Inferior parietal cortex (tissue), 1 donor: ENCODE data around the gene PPFIBP1.

Experiments
- DNase-seq: peaks from one replicate; pipeline ENCODE4 v3.0.0-alpha.2; 2016; ENCODE audit errors: extremely low spot score

PPFIBP1 gene

GRCh38 chr12:27665704-27666103 is 141.7 kb downstream of the PPFIBP1 start:
- no peak for DNase-seq

- no peak for DNase-seq
Observed at GRCh38 chr12:27666510-27666909, 142.5 kb downstream of the PPFIBP1 start.

DNA sequence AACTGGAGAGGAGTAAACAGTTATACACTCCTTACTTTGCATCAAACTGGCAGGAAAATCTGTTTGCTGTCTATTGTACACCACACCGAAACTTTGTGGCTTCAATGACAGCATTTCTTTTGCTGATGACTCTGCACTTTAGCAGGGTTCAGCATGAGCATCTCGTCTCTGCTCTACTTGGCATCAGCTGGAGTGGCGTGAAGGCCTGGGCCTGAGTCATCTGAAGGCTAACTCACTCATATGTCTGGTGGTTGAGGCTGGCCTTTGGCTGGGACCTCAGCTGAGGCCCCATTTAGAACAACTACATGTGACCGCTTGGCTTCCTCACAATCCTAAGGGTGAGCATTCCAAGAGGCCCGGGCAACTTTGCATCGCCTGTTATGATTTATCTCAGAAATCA is 143.5 kb downstream of the PPFIBP1 start:
- DNase-seq: no peak

- no peak for DNase-seq
Observed at GRCh38 chr12:27672051-27672450, 148.0 kb downstream of the PPFIBP1 start.

DNA sequence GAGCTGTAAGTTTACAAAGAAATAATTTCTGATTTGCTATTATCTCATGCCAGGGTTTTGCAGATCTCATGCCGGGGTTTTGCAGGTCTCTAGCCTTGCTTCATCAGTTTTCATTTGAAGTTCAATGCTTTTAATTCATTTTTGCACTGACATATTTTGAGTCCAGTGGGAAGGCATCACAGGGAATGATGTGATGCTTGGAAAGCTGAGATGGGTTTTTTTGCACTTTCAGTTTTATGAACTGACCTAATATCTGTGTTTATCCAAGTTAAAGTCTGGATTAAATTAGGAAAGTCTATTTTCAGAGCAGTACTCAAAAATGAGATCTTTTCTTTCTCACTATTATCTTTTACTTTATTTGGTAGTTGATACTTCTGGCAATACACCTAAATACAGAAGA is 148.6 kb downstream of the PPFIBP1 start:
- no peak for DNase-seq

GRCh38 chr12:27673101-27673718 is 149.2 kb downstream of the PPFIBP1 start:
- no peak for DNase-seq

DNA sequence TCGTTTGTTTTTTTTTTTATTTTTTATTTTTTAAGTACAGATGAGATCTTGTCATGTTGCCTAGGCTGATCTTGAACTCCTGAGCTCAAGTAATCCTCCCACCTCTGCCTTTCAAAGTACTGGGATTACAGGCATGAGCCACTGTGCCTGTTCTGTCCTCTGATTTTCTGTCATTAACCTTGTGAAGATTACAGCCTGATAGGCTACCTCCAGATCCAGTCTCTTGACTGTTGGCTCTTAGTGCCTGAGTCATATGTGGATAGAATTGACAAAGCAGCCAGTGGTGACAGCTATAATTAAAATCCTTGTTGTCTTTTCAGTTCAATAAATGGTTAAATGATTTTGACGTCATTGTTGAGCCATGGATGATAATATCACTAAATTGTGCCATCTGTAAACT is 151.0 kb downstream of the PPFIBP1 start:
- DNase-seq: no peak

GRCh38 chr12:27680619-27681018 is 156.6 kb downstream of the PPFIBP1 start:
- no peak for DNase-seq

DNA sequence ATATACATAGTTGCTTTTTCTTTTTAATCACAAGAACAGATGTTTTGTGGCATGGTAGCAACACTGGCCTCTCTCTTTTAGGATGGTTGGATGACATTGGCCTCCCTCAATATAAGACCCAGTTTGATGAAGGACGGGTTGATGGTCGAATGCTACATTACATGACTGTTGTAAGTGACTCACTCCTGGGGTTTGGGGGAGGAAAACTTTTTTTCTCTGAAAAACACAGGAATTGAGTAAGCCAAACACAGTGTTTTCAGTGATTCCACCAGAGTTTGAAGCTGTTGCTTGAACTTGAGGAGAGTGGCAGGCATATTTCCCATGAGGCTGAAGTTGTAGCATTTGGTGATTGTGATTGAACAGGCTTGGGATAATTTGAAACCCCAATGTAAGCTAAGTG is 158.5 kb downstream of the PPFIBP1 start:
- DNase-seq: no peak

DNA sequence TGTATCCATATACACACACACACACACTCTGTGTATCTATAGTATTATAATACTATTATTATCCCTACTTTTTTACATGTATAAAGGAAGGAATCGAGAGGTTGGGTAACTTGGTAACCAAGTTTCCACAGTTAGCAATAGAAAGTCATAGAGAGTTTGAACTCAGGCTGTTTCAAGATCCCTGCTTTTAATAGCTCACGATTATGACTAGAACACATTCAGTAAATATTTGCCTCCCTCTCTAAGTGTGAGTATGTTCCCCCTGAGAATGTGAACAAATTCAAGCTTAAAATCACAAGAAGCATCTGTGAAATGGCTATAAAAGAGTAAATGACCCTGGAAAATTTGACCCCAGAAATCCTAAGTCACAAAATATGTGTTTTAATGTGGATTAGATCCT is 161.3 kb downstream of the PPFIBP1 start:
- DNase-seq: no peak

DNA sequence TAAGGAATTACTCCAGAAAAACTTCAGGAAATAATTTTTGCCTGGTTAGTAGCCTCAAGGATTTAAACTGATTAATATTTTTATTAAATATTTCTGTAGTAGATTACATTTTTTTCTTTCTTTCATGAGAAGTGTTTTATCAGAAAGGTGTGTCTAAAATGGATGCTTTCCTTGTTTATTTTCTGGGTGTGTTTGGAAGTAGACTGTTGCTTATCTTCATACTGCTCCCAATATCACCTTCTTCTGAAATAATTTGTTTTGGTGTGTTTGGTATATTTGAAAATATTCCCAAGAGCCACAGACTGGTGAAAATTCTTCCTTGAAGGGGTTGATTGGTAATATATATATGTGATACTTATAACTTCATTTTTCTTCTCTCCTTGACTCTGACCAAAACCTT is 162.1 kb downstream of the PPFIBP1 start:
- no peak for DNase-seq

DNA sequence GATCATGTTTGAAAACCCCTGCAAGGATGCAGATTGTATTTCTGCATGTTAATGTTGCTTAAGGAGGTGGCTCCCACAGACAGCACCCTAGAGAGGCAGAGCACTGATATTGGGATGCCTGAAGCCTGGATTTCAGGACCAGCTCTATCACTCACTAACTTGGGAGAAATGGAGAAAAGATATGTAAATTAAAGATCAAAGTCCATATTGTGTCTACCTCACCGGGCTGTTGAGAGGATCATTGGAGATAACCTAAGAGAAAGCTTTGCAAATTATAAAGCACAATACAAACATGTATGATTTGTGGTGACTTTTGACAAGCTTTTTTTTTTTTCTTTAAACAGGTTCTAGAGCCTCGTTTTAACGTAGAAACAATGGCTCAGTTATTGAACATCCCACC is 164.7 kb downstream of the PPFIBP1 start:
- DNase-seq: no peak

GRCh38 chr12:27689558-27690180 is 165.7 kb downstream of the PPFIBP1 start:
- DNase-seq: no peak

- no peak for DNase-seq
Observed at GRCh38 chr12:27693403-27693802, 169.4 kb downstream of the PPFIBP1 start.

DNA sequence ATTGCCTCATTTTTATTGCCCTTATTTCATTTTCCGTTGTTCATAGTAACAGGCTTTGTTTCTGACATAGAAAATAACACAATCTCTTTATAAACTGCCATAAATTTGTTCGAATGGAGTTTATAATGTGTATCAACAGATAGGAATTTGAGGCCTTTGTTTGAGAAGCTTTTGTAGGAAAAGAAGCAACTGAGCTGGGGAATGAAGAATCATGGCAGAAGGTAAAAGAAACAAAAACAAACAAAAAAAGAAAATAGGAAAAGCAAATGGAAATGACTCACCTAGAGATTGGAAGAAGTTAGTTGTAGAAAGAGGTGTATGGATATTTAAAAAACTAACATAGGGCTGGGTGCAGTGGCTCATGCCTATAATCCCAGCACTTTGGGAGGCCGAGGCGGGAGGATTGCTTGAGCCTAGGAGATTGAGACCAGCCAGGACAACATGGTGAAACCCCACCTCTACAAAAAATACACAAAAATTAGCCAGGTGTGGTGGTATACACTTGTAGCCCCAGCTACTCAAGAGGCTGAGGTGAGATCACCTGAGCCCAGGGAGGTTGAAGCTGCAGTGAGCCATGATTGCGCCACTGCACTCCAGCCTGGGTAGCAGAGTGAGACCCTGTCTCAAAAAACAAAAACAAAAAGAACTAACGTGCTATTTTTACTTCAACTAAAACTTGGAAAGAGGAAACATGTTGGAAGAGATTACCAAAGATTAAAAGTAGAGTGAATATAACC is 171.7 kb downstream of the PPFIBP1 start:
- DNase-seq: no peak

DNA sequence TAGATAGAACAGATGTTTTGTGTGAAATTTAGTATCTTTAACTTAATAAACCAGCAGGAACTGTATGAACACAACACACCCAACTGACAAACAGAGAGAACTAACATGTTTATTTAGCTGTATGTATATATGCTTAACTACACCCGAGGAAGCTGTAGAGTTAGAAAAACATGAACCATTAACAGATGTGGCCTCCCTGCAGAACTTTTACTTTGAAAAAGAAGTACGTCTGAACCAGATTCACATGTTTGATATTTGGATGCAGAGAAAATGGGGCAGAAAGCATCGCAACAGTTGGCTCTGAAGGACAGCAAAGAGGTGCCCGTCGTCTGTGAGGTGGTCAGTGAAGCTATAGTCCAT is 172.3 kb downstream of the PPFIBP1 start, which contains the start of gene REP15:
TSS of gene REP15 (plus strand) at position 155 of the 360 bp plus-strand sequence. CDS start at position 271, 116 bp downstream.
- no peak for DNase-seq

DNA sequence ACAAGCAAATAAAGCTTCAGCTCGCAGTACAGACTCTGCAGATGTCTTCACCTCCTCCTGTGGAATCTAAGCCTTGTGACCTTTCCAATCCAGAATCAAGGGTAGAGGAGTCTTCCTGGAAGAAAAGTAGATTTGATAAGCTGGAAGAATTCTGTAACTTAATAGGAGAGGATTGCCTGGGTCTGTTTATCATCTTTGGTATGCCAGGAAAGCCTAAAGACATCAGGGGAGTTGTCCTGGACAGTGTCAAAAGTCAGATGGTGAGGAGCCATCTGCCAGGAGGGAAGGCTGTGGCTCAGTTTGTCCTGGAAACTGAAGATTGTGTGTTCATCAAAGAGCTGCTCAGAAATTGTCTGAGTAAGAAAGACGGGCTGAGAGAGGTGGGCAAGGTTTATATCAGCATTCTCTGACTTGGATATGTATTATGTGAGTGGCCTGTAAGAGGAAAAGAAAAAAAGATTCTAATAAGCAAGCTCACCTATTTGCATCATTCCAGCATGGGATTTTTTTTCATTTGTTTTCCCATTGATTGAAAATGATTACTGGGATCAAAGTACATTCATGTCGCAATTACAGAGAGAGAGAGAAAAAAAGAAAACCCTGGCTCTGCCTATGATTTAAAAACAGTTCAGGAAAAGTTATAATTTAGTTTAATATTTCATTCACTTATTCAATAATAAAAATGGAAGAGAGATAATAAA is 173.0 kb downstream of the PPFIBP1 start:
- no peak for DNase-seq

DNA sequence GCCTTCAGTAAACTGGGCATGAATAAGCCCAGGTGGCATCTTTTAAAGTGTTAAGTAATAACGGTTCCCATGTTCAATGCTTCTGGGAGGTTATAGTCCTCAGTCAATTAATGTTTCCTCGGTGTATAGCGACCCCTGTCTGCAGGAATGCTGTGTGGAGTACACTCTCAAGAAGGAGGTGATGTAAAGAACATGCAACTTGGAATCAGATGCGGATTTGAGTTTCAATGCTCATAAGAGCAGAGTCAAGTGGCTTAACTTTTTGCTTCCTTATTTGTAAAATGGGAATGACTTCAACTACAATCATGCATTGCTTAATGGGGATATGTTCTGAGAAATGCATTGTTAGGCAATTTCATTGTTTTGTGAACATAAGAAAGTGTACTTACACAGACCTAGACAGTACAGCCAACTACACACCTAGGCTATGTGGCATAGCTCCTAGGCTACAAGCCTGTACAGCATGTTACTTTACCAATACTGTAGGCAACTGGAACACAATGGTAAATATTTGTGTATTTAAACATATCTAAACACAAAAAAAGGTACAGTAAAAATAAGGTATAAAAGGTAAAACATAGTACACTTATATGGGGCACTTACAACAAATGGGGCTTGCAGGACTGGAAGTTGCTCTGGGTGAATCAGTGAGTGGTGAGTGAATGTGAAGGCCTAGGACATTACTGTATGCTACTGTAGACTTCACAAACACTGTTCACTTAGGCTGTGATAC is 179.9 kb downstream of the PPFIBP1 start:
- peak; percentile 86 for DNase-seq

DNA sequence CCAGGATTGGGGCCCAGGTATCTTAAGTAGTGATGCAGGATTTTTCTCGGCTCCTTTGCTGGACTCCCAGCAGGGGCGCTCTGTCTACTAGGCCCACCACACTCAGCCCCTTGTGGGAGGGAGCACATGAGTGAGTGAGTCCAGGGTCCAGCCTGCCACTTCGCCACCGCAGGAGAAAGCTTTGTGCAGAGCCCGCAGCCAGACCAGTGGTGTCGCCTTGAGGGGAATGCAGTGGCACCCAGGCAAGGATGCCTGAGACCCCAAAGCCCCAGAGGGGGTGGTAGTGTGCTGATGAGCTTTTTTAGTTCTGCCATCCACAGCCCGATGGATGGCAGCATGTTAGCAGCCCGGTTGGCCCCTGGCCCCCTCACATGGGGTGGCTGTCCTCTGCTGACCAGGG is 181.3 kb downstream of the PPFIBP1 start:
- no peak for DNase-seq

DNA sequence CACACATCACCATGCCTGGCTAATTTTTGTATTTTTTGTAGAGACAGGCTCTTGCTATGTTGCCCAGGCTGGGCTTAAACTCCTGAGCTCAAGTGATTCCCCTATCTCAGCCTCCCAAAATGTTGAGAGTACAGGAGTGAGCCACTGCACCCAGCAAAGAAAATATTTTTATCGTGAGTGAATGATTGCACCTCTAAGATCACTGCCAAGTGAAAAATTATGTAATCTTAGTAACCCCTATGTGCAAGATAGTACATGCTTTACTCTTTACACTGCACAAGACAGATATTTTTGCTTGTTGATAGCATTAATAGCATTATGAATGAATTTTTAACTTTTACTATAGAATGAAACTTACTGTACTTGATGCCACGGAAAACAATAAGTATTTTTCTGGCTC is 183.2 kb downstream of the PPFIBP1 start:
- no peak for DNase-seq

- DNase-seq: no peak
Observed at GRCh38 chr12:27709212-27709931, 185.4 kb downstream of the PPFIBP1 start.
